ENCODE measurements around the gene L1CAM.

Gene L1CAM

GRCh38 chrX:153861733-153862310 is 24.2 kb downstream of the L1CAM start:
- DNase-seq, result no peak

- DNase-seq, result no peak
These were observed 24.8 kb downstream of the L1CAM start for GRCh38 chrX:153861151-153861550.

- DNase-seq, result no peak
These were observed 28.5 kb downstream of the L1CAM start for GRCh38 chrX:153857348-153857903.

GRCh38 chrX:153854702-153855101 is 31.3 kb downstream of the L1CAM start:
- DNase-seq, result no peak

- no peak for DNase-seq
These were observed 32.1 kb downstream of the L1CAM start for GRCh38 chrX:153853902-153854267.

- DNase-seq, result no peak
These were observed 32.6 kb downstream of the L1CAM start for GRCh38 chrX:153853180-153853901.

- DNase-seq, result no peak
These were observed 34.0 kb downstream of the L1CAM start for GRCh38 chrX:153851981-153852380.

GRCh38 chrX:153848325-153848724 is 37.6 kb downstream of the L1CAM start:
- DNase-seq, result no peak

- no peak for DNase-seq
These were observed 40.1 kb downstream of the L1CAM start for GRCh38 chrX:153845842-153846241.

- DNase-seq, result no peak
These were observed 40.8 kb downstream of the L1CAM start for GRCh38 chrX:153845195-153845594.

- DNase-seq, result no peak
These were observed 41.4 kb downstream of the L1CAM start for GRCh38 chrX:153844509-153845082.

GRCh38 chrX:153836921-153837320 is 49.1 kb downstream of the L1CAM start:
- no peak for DNase-seq

- DNase-seq, result no peak
These were observed 53.2 kb downstream of the L1CAM start for GRCh38 chrX:153832728-153833127.

GRCh38 chrX:153831429-153832150 is 54.4 kb downstream of the L1CAM start:
- no peak for DNase-seq

- DNase-seq, result no peak
These were observed 55.1 kb downstream of the L1CAM start for GRCh38 chrX:153830640-153831428.

- no peak for DNase-seq
These were observed 56.0 kb downstream of the L1CAM start, which contains the start of gene PDZD4 for GRCh38 chrX:153829799-153830639. Gene PDZD4, minus strand, starts transcription at chrX:153830544. Its CDS starts 246 bp downstream, at chrX:153830298.

GRCh38 chrX:153829549-153829798 is 56.5 kb downstream of the L1CAM start:
- no peak for DNase-seq

GRCh38 chrX:153828723-153829548 is 57.0 kb downstream of the L1CAM start:
- no peak for DNase-seq

GRCh38 chrX:153828308-153828707 is 57.7 kb downstream of the L1CAM start:
- DNase-seq, result no peak

GRCh38 chrX:153827903-153828302 is 58.1 kb downstream of the L1CAM start:
- no peak for DNase-seq

GRCh38 chrX:153827016-153827415 is 59.0 kb downstream of the L1CAM start:
- DNase-seq, result no peak
